ENCODE results near the gene MYL2.

DNA sequence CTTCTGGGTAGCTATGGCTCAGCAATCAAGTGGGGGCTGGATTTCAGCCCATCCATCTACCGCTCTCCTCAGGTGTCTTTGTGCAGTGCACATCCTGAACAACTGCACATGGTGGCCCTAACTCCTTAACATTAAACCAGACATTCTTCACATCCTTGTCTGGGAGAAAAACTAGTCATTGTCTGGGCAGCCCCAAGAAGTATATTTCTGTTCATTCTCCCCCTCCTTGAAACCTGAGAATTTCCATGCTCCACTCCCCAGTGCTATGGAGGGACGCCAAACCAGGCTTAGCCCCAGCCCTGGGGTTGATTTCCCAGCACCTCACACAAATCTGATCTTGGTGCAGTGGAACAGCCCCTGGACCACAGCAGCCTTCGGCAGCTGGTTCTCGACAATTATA lies 13.4 kb downstream of the MYL2 start:
- TF ChIP-seq HDGF (IDR thresholded peaks at IDR 0.05; ENCODE audit: borderline replicate concordance) (no peak), FOXM1 (IDR thresholded peaks at IDR 0.05; ENCODE audit: borderline replicate concordance) (no peak), ZNF384 (IDR thresholded peaks at IDR 0.05) (no peak), ARNT (IDR thresholded peaks at IDR 0.05) (no peak), FOXA1 (IDR thresholded peaks at IDR 0.05) (no peak), SUZ12 (IDR thresholded peaks at IDR 0.05) (no peak), TARDBP (IDR thresholded peaks at IDR 0.05) (no peak)

Measured in HEK293T (cell line).